ENCODE data around the gene FAM20A.

FAM20A gene

DNA sequence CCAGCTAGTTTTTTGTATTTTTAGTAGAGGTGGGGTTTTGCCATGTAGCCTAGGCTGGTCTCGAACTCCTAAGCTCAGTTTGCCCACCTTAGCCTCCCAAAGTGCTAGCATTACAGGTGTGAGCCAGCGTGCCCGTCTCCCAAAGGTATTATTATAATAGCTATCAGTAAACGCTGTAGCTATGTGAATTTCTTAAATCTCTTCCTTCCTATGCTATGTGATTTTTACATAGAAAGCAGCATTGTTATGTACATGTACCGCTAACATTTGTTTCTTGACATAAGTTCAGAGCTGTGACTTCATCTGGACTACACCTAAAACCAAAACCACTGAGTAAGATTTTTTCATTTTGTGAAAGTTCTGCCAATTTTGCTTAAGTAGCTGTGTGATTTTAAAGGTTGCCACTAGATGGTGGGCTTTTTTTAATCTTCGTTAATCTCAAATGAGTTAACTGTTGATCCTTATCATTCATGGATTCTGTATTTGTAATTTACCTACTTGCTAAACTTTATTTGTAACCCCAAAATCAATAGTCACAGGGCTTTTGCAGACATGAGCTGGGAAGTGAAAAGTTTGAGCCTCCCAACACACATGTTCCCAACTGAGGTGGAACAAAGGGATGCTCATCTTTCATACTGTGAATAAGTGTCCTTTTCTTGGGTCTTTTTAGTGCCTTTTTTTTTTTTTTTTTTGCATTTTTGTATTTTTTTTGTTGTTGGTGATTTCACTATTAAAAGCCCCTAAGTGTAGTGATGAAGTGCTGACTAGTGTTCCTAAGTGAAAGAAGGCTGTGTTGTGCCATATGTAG is 67.1 kb downstream of the FAM20A start:
- Histone ChIP-seq H3K9me3 (ENCODE audit: control insufficient read depth, insufficient read depth, low read depth, low read length) (no peaks in the 10 kb centered on the region), H3K4me3 (ENCODE audit: low read depth, low read length) (no peak overlapping the region), H3K36me3 (ENCODE audit: control insufficient read depth in 2 of 2, insufficient read depth in 1 of 2, low read length in 2 of 2) (peaks cover 65 to 93% of the 10 kb centered on the region in 2 experiments), H3K27ac (ENCODE audit: extremely low read depth, low read depth, low read length) (no peak overlapping the region), H3K4me1 (ENCODE audit: control insufficient read depth, insufficient read depth, low read length) (no peaks in the 10 kb centered on the region)
- POLR2A ChIA-PET: interaction anchor here (1.0 kb wide), 1 partner anchor 80 kb away, joined by 4 read pairs; no protein-coding TSS in a partner anchor
- CTCF ChIA-PET: interaction anchor here (0.6 to 1.8 kb wide), 13 partner anchors 13 to 230 kb away, joined by 3 to 23 read pairs (median 4); partner anchors contain the start of gene FAM20A
- TF ChIP-seq ZNF654 (tag by site-specific recombination; IDR thresholded peaks at IDR 0.05; ENCODE audit: low read depth) (peak; percentile 27; the same call in 1 of the 2 replicates), YY2 (tag by site-specific recombination; IDR thresholded peaks at IDR 0.05) (no peak), GLIS1 (tag by site-specific recombination; IDR thresholded peaks at IDR 0.05) (no peak)

GRCh38 chr17:68532826-68533225 is 68.3 kb downstream of the FAM20A start:
- H3K9me3 ChIP-seq (ENCODE audit: control insufficient read depth, insufficient read depth, low read depth, low read length): no peaks in the 10 kb centered on the region
- H3K4me1 ChIP-seq (ENCODE audit: control insufficient read depth, insufficient read depth, low read length): no peaks in the 10 kb centered on the region
- no peak overlapping the region for H3K4me3 ChIP-seq (ENCODE audit: low read depth, low read length)
- no peak overlapping the region for H3K27ac ChIP-seq (ENCODE audit: extremely low read depth, low read depth, low read length)
- H3K36me3 ChIP-seq (ENCODE audit: control insufficient read depth in 2 of 2, insufficient read depth in 1 of 2, low read length in 2 of 2): peaks cover 77 to 93% of the 10 kb centered on the region in 2 experiments
- POLR2A ChIA-PET: no interaction called here
- CTCF ChIA-PET: interaction anchor here (0.6 to 1.8 kb wide), 5 partner anchors 18 to 217 kb away, joined by 3 to 23 read pairs (median 5); no protein-coding TSS in a partner anchor
- TF ChIP-seq PRDM1 (tag by site-specific recombination; IDR thresholded peaks at IDR 0.05): 0 out of 2 replicates have a peak, but pooled peaks have one; percentile 64
- no peak for TF ChIP-seq ZNF654 (tag by site-specific recombination; IDR thresholded peaks at IDR 0.05; ENCODE audit: low read depth)
- no peak for TF ChIP-seq ZNF174 (tag by site-specific recombination; IDR thresholded peaks at IDR 0.05)

- Histone ChIP-seq H3K9me3 (ENCODE audit: control insufficient read depth, insufficient read depth, low read depth, low read length) (no peaks in the 10 kb centered on the region), H3K27ac (ENCODE audit: extremely low read depth, low read depth, low read length) (no peak overlapping the region), H3K4me3 (ENCODE audit: low read depth, low read length) (no peak overlapping the region), H3K4me1 (ENCODE audit: control insufficient read depth, insufficient read depth, low read length) (no peaks in the 10 kb centered on the region), H3K36me3 (ENCODE audit: control insufficient read depth in 2 of 2, insufficient read depth in 1 of 2, low read length in 2 of 2) (peaks cover 93% of the 10 kb centered on the region in 2 experiments)
- ChIA-PET POLR2A (no interaction called here), CTCF (interaction anchor here (1.5 to 1.6 kb wide), 2 partner anchors 83 to 719 kb away, joined by 3 to 7 read pairs; no protein-coding TSS in a partner anchor)
- TF ChIP-seq ZNF311 (tag by site-specific recombination; IDR thresholded peaks at IDR 0.05; ENCODE audit: borderline replicate concordance): no peak
These were observed 69.9 kb downstream of the FAM20A start for GRCh38 chr17:68531252-68531651.

GRCh38 chr17:68527314-68527713 is 73.9 kb downstream of the FAM20A start:
- H3K9me3 ChIP-seq (ENCODE audit: control insufficient read depth, insufficient read depth, low read depth, low read length): no peaks in the 10 kb centered on the region
- TF ChIP-seq, protein P1, sequence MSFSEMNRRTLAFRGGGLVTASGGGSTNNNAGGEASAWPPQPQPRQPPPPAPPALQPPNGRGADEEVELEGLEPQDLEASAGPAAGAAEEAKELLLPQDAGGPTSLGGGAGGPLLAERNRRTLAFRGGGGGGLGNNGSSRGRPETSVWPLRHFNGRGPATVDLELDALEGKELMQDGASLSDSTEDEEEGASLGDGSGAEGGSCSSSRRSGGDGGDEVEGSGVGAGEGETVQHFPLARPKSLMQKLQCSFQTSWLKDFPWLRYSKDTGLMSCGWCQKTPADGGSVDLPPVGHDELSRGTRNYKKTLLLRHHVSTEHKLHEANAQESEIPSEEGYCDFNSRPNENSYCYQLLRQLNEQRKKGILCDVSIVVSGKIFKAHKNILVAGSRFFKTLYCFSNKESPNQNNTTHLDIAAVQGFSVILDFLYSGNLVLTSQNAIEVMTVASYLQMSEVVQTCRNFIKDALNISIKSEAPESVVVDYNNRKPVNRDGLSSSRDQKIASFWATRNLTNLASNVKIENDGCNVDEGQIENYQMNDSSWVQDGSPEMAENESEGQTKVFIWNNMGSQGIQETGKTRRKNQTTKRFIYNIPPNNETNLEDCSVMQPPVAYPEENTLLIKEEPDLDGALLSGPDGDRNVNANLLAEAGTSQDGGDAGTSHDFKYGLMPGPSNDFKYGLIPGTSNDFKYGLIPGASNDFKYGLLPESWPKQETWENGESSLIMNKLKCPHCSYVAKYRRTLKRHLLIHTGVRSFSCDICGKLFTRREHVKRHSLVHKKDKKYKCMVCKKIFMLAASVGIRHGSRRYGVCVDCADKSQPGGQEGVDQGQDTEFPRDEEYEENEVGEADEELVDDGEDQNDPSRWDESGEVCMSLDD (tag by site-specific recombination; IDR thresholded peaks at IDR 0.05): no peak
- no peak for TF ChIP-seq ZNF514 (tag by site-specific recombination; IDR thresholded peaks at IDR 0.05)
- TF ChIP-seq, protein P2, sequence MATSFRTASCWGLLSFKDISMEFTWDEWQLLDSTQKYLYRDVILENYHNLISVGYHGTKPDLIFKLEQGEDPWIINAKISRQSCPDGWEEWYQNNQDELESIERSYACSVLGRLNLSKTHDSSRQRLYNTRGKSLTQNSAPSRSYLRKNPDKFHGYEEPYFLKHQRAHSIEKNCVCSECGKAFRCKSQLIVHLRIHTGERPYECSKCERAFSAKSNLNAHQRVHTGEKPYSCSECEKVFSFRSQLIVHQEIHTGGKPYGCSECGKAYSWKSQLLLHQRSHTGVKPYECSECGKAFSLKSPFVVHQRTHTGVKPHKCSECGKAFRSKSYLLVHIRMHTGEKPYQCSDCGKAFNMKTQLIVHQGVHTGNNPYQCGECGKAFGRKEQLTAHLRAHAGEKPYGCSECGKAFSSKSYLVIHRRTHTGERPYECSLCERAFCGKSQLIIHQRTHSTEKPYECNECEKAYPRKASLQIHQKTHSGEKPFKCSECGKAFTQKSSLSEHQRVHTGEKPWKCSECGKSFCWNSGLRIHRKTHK (tag by site-specific recombination; IDR thresholded peaks at IDR 0.05): no peak
- CTCF ChIA-PET: interaction anchor here (0.7 to 1.0 kb wide), 2 partner anchors 87 to 303 kb away, joined by 3 read pairs; no protein-coding TSS in a partner anchor
- H3K27ac ChIP-seq (ENCODE audit: extremely low read depth, low read depth, low read length): no peak overlapping the region
- no peak overlapping the region for H3K4me3 ChIP-seq (ENCODE audit: low read depth, low read length)
- POLR2A ChIA-PET: no interaction called here
- no peaks in the 10 kb centered on the region for H3K4me1 ChIP-seq (ENCODE audit: control insufficient read depth, insufficient read depth, low read length)
- H3K36me3 ChIP-seq (ENCODE audit: control insufficient read depth in 2 of 2, insufficient read depth in 1 of 2, low read length in 2 of 2): peaks cover 93 to 99% of the 10 kb centered on the region in 2 experiments

Measured in HEK293 (cell line).